Raji (cell line): ENCODE results near the gene RAP2C.

Source experiments
- POLR2A ChIP-seq: IDR thresholded peaks from 2 replicates; pipeline ENCODE4 v1.6.1; 2011; ENCODE audit warnings: low read depth, low read length, control low read depth; ENCODE audit not compliant: insufficient read depth

RAP2C gene

GRCh38 chrX:132171478-132171877, 47.8 kb downstream of the RAP2C start:
- TF ChIP-seq POLR2A, result no peak

GRCh38 chrX:132169554-132169953, 49.7 kb downstream of the RAP2C start:
- no peak for TF ChIP-seq POLR2A

- no peak for TF ChIP-seq POLR2A
These were observed 53.6 kb downstream of the RAP2C start for GRCh38 chrX:132165651-132166050.

- no peak for TF ChIP-seq POLR2A
These were observed 54.2 kb downstream of the RAP2C start for GRCh38 chrX:132165005-132165404.

GRCh38 chrX:132153166-132153565, 66.1 kb downstream of the RAP2C start:
- TF ChIP-seq POLR2A, result no peak
